HFFc6 (cell line): ENCODE measurements around the gene FLOT2. TPM values are rescaled to one million over a fixed set of nuclear protein-coding genes. Genes with fewer than 3 reads are reported as not detected.
"Not testable (repeated sequence)": the region's sequence is repeated elsewhere in the genome, so short reads cannot be mapped to it uniquely, and the experiment has no call there.

ENCODE experiments used
- DNase-seq: peaks from one replicate; pipeline ENCODE4 v3.0.0-alpha.2; 2018
- H3K27ac Mint-ChIP-seq: 2 replicates; pipeline ENCODE4 v1.8.0; 2020; ENCODE audit warnings: mild to moderate bottlenecking, mixed read lengths
- H3K27me3 Mint-ChIP-seq: 2 replicates; pipeline ENCODE4 v1.8.0; 2021; ENCODE audit warnings: mild to moderate bottlenecking, moderate library complexity, mixed read lengths; ENCODE audit not compliant: insufficient read depth
- H3K36me3 Mint-ChIP-seq: 2 replicates; pipeline ENCODE4 v1.8.0; 2021; ENCODE audit warnings: low read depth, mixed read lengths
- H3K4me1 Mint-ChIP-seq: 2 replicates; pipeline ENCODE4 v1.8.0; 2020; ENCODE audit warnings: low read depth, mixed read lengths
- H3K4me3 Mint-ChIP-seq: 2 replicates; pipeline ENCODE4 v1.8.0; 2020; ENCODE audit warnings: mild to moderate bottlenecking, moderate library complexity, mixed read lengths
- H3K9me3 Mint-ChIP-seq: 2 replicates; pipeline ENCODE4 v1.8.0; 2020; ENCODE audit warnings: mild to moderate bottlenecking, mixed read lengths
- CTCF ChIP-seq: fragments of 200-600 bp; sonication (generic); IDR thresholded peaks from 2 replicates; pipeline ENCODE4 v1.5.0; 2021; ENCODE audit warnings: antibody characterized with exemption, mild to moderate bottlenecking
- total RNA-seq, 6 experiments: library from RNA; stranded (reverse); fragmentation: NEBNext Ultra II Directional; extraction: Animal tissue kit (Norgen Biotek cat#: 25700); gene quantifications; 2 replicates in 1 of 6; 3 replicates in 5 of 6; pipeline ENCODE4 v1.2.3, GENCODE V29; 2021

The FLOT2 gene
- total RNA-seq, 6 experiments from 2014 or later = 46.7 to 85.7 (median 77.9) TPM

GRCh38 chr17:28899212-28899815 lies 1.8 kb upstream of the FLOT2 start:
- peaks cover 33% of the 10 kb centered on the region for H3K4me1 Mint-ChIP-seq
- no peak for DNase-seq
- H3K27me3 Mint-ChIP-seq = peaks cover 7% of the 10 kb centered on the region
- H3K27ac Mint-ChIP-seq = no peak overlapping the region
- H3K9me3 Mint-ChIP-seq = no peaks in the 10 kb centered on the region
- no peaks in the 10 kb centered on the region for H3K36me3 Mint-ChIP-seq
- TF ChIP-seq CTCF = no peak
- H3K4me3 Mint-ChIP-seq = no peak overlapping the region

- DNase-seq = no peak
- Mint-ChIP-seq H3K4me1 (peaks cover 33% of the 10 kb centered on the region), H3K27ac (no peak overlapping the region), H3K4me3 (no peak overlapping the region), H3K27me3 (peaks cover 7% of the 10 kb centered on the region), H3K36me3 (no peaks in the 10 kb centered on the region), H3K9me3 (no peaks in the 10 kb centered on the region)
- no peak for TF ChIP-seq CTCF
These were observed 1.0 kb upstream of the FLOT2 start for GRCh38 chr17:28898527-28898955.

GRCh38 chr17:28897769-28898526 lies 415 bp upstream of the FLOT2 start:
- DNase-seq = no peak
- Mint-ChIP-seq H3K27me3 (peaks cover 6% of the 10 kb centered on the region), H3K4me3 (peak overlapping the region; percentile 88), H3K36me3 (no peaks in the 10 kb centered on the region), H3K4me1 (peaks cover 37% of the 10 kb centered on the region), H3K27ac (peak overlapping the region; percentile 75), H3K9me3 (no peaks in the 10 kb centered on the region)
- no peak for TF ChIP-seq CTCF

- Mint-ChIP-seq H3K4me3 (peak overlapping the region; percentile 88), H3K27me3 (peaks cover 3% of the 10 kb centered on the region), H3K4me1 (peaks cover 29% of the 10 kb centered on the region), H3K9me3 (no peaks in the 10 kb centered on the region), H3K36me3 (peaks cover 3% of the 10 kb centered on the region; the same call in 1 of the 2 replicates), H3K27ac (peak overlapping the region; percentile 72)
- no peak for DNase-seq
- TF ChIP-seq CTCF = no peak
These were observed 1.0 kb downstream of the FLOT2 start for GRCh38 chr17:28896491-28896883.

- DNase-seq = no peak
- Mint-ChIP-seq H3K36me3 (peaks cover 5% of the 10 kb centered on the region; the same call in 1 of the 2 replicates), H3K27ac (peak overlapping the region; percentile 72), H3K4me1 (peaks cover 29% of the 10 kb centered on the region), H3K27me3 (peaks cover 3% of the 10 kb centered on the region), H3K4me3 (peak overlapping the region; percentile 88), H3K9me3 (no peaks in the 10 kb centered on the region)
- no peak for TF ChIP-seq CTCF
These were observed 1.6 kb downstream of the FLOT2 start for GRCh38 chr17:28895794-28896447.

- not testable (repeated sequence) for H3K9me3 Mint-ChIP-seq, DNase-seq, H3K27ac Mint-ChIP-seq, H3K4me3 Mint-ChIP-seq, H3K36me3 Mint-ChIP-seq, H3K27me3 Mint-ChIP-seq
- H3K4me1 Mint-ChIP-seq = peaks cover 29% of the 10 kb centered on the region
These were observed 4.0 kb downstream of the FLOT2 start for GRCh38 chr17:28893248-28894183.
